Stimulated activated CD4-positive, alpha-beta T cell treated with anti-CD3 and anti-CD28 coated beads, TNF-alpha, amount 100 ng/mL, for 48 hours (primary cell): ENCODE data around the gene DBX1.
"Not testable (repeated sequence)": the region's sequence is repeated elsewhere in the genome, so short reads cannot be mapped to it uniquely, and the experiment has no call there.

Source experiments
- DNase-seq, 3 donors: peaks; one replicate each; pipeline ENCODE4 v3.0.0-alpha.2; 2020; ENCODE audit warnings: low read depth in 3 of 3

The DBX1 gene

DNA sequence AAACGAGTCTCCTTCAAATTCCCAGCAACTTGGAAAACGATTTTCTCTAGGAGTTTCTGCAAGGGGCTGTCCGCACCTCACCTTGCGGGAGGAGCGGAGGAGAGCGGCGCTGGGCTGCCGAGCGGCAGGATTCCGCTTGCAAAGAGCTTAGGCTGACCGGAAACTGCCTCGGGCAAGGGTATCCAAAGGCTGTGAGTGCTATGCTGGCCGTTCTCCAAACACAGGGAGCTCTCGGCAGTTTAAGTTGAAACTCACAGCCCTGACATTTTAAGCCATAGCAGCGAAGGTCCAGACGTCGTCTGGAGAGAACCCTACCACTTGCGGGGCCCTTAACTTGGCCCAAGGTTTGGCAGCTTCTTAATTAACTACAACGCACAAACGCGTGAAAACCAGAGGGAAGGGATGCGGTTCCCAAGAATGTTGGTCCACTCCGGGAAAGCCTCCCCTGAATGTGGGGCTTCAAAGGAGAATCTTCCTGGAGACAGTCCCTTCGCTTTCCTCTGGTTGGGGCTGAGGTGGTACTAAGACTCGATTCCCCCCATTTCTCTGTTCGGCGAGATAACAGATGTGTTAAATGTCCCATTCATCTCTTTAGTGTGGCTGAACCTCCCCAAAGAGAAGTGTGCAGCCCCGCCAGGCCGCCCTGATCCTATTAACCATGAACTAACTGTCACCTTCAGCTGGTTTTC is 1.1 kb upstream of the DBX1 start:
- no peak for DNase-seq

DNA sequence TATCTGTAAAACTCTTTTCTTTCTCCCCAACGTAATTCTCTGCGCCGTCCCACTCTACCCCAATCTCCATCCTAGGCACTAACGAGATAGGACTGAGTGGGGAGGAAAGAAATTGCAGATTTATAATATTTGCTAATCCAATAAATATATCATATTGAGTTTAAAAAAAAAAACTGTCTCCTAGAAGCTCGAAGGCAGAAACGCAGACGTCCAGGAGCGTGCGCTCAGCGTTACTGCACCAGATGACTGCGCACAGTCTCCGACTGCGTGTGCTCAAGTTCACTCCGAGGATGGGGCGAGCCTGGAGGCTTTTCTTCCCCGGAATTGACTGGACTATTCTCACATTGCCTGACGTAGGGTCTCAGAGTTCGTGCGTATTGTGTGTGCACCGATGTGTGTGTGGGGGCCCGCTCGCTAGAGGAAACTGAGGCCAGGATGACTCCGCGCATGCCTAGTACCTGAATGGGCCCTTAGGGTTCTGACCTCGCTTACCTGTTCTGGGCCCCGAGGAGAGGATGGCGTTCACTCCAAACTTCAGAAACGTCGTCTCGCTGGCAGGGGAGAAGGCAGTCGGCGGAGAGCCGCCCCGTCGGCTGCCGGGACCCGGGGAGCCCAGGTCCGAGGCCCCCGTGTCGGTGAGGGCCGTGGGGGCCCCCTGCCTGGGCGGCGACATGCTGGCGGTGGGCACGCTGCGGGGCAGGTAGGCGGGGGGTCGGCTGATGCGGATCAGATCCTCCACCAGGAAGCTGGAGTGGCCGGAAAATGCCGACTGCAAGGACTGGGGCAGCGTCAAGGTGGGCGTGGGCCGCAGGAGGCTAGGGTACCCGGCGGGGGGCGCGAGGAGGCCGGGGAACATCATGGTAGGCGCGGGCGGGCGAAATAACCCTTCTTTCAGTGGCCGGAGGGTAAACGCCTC is 551 bp downstream of the DBX1 start:
- no peak for DNase-seq

DNA sequence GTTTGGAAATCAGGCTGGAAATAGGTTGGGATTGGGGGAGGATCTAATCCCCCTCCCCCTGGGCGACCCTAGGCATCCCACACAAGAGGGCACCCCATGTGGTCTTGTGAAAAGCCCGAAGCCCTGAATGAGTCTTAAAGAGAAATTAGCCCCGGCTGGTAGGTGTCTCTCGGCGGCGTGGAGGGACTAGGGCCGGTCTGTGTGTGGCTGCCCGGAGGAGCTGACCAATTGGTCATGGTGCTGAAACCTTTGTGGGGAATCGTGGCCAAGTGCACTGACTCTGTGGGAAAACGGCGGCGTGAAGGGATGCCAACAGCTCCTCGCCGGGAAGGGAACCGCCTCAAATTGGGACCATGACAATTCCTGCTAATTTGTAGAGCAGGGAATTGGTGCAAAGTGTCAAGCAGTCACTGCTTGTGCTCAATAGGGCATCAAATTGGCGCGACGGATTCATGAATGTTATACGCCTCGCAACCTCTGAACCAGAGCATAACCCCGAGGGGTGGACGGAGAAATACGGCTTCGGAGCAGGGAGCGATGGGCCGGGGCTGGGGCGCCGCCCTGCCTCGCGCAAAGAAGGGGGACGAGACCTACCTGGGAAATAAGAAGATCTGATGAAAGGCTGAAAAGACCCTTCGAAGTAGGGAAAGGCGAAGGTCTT is 1.5 kb downstream of the DBX1 start:
- DNase-seq: no peak

DNA sequence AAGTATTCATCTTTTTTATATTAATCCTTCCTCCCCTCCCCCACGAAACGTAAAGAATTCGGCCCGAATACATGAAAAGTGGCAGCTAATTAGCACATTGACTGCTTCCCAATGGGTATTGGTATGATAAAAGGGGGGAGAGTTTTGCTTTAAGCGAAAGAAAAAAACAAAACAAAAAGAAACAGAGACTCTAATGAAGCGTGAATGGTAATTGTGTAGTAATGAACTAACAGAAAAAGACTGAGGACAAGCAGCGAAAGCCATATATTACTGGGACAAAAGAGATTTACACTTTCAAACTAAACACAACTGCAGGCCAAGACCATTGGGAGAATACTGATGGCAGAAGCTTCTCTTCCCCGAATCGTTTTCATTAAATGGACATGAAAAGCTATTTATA is 2.5 kb downstream of the DBX1 start:
- DNase-seq: no peak

DNA sequence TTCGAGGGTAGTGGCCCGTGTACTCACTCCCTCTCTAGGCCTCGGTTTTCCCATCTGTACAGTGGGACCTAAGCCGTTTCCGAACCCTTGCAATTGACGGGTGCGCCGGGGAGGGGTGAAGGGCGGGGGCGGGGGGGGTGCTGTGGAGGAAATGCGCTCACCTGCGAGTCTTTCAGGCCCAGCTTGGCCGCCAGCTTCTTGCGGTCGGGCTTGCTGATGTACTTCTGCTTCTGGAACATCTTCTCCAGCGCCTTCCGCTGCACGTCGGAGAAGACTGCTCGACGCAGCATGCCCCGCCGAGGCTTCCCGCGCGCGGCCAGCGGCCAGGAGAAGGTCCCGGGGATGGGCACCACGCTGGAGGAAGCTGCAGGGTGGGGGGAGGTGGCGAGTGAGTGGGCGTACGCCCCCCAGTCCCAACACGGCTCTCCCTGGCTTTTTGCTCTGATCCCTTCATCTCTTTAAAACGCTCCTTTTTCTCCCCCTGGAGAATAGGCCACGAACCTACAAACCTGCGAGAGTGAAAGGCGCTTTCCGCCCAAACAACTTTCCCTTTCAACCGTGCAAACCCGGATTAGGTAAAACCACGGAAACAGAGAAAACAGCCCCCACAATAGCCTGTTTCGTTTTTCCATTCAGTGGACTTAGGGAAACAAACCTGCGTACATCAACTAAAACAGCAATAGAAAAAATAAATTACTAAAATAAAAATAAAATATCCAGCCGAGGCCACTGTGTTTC is 3.2 kb downstream of the DBX1 start:
- DNase-seq: no peak

DNA sequence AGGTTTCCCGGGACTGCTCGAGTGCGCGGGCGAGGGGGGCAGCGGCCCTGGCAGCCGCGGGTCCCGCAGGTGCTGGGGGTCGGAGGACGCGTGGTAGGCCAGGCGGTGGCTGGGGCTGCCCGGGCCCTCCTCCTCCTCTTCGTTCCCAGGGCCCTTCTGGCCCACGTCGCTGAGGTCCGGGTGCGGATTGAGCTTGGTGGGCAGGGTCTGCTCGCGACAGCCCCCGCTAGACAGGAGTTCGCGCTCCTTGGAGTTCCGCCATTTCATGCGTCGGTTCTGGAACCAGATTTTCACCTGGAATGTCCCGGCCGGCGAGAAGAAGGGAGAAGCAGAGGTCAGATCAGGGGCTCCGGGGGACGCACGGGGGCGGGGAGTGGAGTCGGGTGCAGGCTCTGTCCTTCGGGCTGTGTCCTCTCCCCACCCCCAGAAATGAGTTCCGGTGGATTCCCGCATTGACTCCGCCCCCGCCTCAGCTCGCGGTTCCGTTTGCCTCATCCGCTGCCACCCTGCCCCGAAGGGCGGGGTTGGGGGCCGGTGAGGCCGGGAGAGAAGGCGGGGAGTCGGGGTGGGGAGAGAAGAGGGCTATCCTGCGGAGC is 3.9 kb downstream of the DBX1 start:
- DNase-seq: no peak

DNA sequence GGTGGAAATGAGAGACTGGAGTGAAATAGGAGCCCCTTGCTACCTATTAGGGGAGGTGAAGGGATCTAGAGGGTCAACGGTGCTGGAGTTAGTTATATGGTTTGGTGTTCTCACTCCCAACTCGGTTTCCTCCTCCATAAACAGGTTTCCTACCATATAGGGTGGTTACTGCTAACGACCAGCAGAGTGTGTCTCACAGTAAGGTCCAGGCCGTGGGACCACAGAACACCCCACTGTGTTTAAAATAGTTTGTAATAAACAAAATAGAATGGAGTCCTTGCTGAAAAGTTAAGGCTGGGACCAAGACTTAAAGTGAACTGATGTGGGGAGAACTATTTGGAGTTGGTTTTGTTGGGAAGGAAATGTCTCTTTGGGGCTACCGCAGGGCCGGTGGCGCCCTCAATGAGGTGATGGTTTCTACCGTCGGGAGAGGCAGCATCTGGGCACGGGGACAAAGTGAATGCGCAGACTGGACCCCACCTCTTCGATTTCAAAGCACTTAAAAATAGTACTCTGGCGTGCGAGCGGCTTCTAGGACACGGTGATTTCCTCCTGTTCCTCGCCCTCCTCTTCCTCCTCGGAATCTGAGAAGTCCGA is 4.5 kb downstream of the DBX1 start:
- no peak for DNase-seq

DNA sequence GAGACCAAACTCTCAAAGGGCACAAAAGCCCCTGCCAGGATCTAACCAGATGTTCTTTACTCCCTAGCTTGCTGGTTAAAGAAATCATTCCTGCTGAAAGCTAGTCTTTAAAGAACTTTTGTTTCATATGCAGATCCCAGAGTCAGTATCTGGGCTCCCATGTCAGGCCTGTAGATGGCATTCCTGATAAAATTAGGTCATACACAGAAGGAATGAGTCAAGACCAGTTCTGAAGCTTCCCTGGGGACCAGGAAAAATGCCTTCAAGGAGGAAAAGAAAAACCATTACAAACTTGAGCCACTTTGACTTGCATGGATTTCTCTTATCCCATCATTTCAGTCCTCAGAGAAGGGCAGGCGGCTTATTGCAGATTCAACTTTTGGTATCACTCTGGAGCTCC is 5.9 kb downstream of the DBX1 start:
- no peak for DNase-seq

DNA sequence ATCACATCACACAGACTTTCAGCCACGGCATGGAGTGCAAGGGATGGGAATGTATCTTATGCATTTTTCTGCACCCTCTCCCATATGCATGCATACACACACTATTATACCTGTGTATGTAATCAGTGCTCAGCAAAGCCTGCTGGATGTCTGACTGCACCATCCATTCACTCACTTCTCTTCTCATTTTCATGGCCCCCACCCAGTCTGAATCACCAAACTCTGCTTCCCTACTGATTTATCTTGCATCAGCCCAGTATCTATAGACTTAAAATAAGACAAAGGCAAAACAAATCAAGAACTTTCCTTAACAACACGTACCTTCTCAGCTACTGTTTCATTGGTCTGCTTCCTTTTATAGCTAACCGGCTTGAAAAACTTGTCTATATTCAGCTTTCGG is 21.6 kb downstream of the DBX1 start:
- no peak for DNase-seq

DNA sequence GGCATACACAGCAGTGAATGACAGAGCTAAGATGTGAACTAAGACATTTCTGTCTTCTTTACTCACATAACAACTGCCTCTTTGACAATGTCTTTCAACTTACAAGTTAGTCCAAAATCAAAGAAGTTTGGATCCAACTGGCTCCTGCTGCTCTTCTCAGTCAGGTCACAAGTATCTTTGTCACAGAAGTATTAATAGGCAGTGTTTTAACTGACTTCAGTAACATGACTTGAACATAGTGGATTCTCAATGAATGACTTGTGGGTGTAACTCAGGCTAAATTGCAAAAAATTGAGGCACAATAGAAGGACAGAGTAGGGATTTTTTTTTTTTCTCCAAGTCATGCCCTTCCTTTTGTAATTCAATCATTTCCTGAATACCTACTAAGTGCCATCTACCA is 22.6 kb downstream of the DBX1 start:
- no peak for DNase-seq

DNA sequence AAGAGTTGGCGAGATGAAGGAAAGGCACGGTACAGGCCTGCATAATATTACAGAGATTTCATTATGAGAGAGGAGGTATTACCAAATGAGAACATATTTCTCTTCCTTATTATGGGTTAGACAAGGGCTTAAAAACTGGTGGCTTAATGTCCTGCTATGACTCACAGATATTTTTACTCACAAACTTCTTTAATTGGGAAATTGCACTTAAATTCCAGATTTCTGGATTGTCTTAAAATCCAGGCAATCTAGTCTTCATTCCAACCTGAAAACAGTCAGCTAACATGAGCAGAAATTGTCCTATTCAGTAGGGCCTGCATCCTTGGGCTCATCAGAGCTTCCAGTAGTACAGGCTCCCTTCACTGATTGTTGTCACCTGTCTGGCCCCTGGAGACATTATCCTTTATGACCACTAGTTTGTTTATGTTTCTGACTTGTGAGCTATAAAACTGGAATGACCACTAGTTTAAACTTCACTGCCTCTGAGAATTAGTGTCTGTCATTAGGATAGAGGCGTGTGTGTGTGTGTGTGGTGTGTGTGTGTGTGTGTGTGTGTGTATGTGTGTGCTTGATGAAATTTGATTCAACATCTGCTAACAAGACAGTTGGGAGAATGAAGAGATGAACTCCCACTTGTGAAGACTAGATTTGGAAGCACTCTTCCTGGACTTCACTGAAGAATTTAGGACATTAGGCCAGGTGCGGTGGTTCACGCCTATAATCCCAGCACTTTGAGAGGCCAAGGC is 25.1 kb downstream of the DBX1 start:
- DNase-seq: no peak

DNA sequence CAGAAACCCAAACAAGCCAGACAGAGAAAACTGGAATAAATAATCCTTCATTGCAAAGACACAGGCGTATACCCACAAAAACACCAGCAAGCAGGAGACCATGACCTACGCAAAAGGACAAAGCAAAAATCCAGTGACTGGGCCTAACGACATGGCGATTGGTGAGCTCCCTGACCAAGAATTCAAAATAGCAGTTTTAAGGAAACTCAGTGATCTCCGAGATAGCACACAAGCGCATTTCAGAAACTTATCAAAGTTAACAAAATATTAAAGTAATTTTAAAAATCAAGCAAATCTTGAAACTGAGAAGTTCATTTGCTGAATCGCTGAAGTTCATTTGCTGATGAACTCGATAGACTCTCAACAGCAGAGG is 27.6 kb downstream of the DBX1 start:
- DNase-seq: no peak

DNA sequence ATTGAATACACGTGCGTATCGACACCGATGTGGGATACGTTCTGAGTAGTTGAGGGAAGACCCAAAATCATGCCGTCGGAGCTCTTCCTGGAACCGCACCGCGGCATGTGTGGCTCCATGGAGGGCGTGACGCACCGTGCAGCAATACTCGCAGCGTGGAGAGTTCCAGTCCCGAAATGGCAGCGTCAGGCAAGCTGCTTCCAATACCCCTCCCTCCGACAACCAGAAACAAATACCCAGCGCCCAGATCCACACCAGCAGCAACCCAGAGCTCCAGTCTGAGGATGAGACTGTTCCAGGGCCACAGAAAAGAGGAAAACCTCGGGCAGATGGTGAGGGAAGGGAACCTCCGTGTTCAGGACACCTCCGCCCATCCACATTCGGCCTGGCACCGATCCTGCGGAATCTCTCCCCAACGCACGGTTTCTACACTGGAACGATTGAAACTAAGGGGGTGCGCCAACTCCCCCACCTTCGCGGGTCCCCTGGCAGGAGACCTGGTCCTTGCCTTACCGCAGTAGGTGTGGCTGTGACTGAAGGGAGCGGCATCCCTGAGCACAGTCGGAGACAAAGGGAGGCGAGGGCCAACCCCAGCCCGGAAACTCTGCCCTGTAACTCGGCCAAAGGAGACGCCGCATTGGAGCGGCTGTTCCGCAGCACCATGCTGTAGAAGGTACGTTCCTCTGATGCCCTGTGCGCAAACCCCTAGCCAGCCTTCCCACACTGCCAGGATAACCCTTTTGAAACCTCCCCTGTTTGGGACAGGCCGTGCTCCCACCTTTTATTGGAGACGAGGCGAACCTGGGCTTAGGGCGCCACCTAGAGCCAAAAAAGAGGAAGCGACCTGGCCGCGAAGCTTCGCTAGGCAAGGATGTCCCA is 28.2 kb downstream of the DBX1 start:
- peak in 1 of 3 donors; percentile 12 for DNase-seq

DNA sequence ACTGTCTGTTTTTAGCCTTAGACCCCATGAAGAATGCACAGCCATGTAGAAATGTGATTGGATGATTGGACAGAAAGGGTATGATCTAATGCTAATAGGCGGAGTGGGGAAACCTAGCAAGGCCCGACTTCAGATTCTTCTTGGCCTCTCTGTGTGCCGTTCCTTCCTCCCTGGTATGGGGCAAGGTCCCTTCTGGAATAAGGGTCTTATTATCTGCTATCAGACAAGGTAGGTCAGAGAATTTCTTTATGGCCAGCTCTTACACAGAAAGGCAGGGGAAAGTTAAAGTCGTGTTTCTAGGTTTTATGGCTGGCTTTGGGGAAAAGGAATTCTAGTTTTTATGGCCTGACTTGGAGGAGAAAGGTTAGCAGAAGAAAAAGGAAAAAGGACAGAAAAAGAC is 30.6 kb downstream of the DBX1 start:
- DNase-seq: no peak

DNA sequence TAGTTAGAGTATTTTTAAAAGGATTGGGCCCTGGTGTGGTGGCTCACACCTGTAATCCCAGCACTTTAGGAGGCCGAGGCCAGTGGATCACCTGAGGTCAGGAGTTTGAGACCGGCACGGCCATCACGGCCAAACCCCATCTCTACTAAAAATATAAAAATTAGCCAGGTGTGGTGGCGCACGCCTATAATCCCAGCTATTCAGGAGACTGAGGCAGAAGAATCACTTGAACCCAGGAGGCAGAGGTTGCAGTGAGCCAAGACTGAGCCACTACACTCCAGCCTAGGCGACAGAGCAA is 31.8 kb downstream of the DBX1 start:
- not testable (repeated sequence) for DNase-seq

DNA sequence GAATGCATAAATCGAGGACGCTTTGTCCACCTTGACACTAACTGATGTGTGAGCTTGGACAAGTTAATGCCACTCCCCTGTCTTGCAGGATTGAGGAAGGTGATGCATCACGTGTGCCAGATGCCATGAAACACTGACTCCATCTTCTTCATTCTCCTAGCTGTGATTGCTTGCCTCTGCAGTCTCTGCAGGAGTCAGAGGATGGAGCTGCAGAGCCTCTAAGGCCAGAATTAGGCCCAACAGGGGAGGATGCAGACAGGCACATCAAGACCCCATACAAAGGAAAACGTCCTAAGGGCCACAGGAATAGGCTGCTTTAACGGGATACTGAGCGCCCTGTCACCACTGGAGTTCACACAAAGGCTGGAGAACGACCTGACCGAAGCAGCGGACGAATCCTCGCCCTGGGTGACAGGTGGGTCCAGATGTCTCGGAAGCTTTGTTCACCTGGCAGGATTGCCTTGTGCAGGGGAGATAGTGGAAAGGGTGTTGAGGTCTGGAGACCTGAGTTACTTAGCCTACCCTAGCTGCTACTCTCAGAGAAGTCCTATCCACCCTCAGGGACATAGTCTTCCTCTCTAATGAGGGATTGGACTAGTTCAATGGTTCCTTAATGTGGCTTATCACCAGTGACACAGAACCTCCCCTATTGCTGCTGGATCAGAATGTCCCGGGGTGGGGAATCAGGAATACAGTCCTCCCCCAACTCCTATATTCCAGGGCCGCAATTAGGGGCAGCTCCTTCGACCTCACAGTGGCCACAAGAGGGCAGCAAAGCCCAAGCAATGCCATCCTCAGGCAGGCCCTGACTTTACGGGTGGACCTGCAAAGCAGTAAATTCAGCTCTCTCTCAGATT is 32.4 kb downstream of the DBX1 start:
- peak; percentile 49 to 77 (median 59) for DNase-seq

DNA sequence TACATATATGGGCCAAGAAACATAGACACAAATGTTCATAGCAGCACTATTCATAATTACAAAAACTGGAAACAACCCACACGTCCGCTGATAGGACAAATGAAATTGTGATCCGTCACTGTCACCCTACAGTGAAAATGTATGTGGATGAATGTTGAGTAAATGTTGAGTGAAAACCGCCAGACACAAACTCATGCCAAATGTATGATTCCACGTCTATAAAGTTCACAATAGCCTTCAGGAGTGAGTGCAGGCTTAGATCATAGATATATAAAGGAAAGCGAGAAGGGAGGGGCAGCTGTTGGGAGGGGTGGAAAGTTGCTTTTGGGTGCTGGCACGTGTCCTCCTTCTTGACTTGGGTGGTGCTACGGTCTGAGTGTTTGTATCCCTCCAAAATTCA is 33.6 kb downstream of the DBX1 start:
- no peak for DNase-seq

DNA sequence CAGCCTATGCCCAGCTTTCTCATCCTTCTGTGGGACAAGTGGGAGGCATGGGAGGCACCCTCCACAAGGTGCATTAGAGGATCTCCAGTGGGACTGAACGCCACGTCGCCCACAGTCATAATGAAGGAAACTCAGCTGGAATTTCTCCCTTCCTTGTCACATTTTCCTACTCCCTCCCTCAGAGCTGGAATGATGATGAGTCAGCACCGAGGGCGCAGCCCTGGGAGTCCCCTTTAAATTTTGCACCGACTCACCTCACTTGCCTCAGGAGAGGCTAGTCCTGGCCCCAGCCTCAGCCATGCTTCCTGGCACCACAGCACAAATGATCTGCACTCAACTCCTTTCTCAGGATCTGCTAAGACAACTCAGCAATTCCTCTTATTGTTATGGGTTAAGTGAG is 34.3 kb downstream of the DBX1 start:
- DNase-seq: no peak

DNA sequence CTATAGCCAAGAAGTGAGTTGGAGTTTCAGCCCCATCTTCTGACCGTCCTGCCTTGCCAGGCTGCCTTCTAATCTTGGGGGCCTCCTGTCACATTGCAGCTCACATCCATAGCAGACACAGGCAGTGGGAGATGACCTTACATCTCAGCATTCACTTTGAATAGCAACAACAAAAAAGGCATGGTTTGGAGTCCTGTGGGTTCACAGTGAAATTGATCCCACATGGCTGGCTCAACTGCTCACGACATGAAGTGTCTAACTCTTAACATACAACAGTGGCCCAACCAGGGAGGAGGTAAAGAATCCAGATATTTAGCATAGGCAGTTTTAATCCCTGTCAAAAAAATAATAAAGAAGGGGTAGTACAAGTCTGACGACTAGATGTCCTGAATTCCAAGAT is 38.1 kb downstream of the DBX1 start:
- DNase-seq: no peak
